NCI-H460 (cell line): ENCODE results near the gene ANHX. TPM values are rescaled to one million over a fixed set of nuclear protein-coding genes. Genes with fewer than 3 reads are reported as not detected.
"Not testable (repeated sequence)": the region's sequence is repeated elsewhere in the genome, so short reads cannot be mapped to it uniquely, and the experiment has no call there.

Experiments
- DNase-seq: peaks from one replicate; pipeline ENCODE4 v3.0.0-alpha.2; 2016; ENCODE audit warnings: low read depth; ENCODE audit errors: extremely low read depth
- polyA plus RNA-seq: library from polyadenylated mRNA; depleted of rRNA; stranded (reverse); fragments of >200 nt; gene quantifications from 2 replicates; pipeline ENCODE4 v1.2.3, GENCODE V29; 2014; cell fraction: nucleus; rRNA removed
- total RNA-seq: library from RNA; depleted of rRNA; stranded (reverse); fragments of >200 nt; shearing (Covaris generic); gene quantifications from 2 replicates; pipeline ENCODE4 v1.2.3, GENCODE V29; 2014; rRNA removed

Gene ANHX
- not detected in 2 replicates for total RNA-seq
- not detected in 2 replicates for polyA plus RNA-seq

- no peak for DNase-seq
Measured at GRCh38 chr12:133235401-133236112, at the start of gene ANHX. ANHX (minus strand) TSS chr12:133235877; CDS start chr12:133234356, 1,521 bp downstream.

- DNase-seq = not testable (repeated sequence)
Measured at GRCh38 chr12:133264668-133265067, 29.0 kb upstream of the ANHX start.

GRCh38 chr12:133264173-133264572 is 28.5 kb upstream of the ANHX start:
- DNase-seq = no peak

DNA sequence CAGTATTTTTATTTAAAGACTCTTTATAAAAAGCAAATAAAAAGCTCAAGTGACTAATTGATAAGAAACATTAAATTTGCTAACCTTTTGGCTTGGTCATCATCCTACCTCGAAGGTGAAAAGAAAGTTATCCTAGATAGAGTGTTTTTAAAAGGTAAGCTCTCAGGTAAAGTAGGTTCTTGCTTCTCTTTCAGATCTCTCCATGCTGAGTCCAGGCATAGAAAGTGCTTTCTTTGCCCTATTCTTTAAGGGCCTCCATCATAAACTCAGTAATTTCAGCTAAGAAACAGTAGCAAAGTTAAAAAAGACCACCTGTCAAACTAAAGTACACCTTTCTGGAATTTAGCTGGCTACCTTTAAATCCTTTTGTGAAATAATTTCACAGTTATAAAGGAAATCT is 20.6 kb upstream of the ANHX start:
- no peak for DNase-seq

- DNase-seq = not testable (repeated sequence)
Measured at GRCh38 chr12:133255833-133256232, 20.2 kb upstream of the ANHX start.

- no peak for DNase-seq
Measured at GRCh38 chr12:133251732-133252131, 16.1 kb upstream of the ANHX start.

- no peak for DNase-seq
Measured at GRCh38 chr12:133236556-133236955, 879 bp upstream of the ANHX start.

DNA sequence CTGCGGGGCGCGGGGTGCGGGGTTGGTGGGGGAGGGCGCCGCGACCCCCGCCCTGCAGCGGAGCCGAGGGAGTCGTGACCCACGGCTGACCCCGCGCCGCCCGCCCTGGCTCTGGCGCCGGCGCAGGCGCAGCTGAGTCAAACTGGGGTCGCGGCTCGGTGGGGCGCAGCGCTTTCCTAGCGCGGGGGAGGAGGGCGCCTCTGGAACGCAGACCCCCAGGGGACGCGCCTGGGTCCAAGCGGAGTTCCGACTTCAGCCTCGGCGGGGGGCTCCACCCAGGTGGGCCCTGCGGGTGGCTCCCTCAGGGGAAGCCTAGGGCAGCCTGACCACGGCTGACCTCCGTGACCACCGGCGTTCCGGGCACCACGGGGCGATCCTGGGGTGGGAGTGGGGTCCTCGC is 467 bp upstream of the ANHX start:
- DNase-seq = no peak

DNA sequence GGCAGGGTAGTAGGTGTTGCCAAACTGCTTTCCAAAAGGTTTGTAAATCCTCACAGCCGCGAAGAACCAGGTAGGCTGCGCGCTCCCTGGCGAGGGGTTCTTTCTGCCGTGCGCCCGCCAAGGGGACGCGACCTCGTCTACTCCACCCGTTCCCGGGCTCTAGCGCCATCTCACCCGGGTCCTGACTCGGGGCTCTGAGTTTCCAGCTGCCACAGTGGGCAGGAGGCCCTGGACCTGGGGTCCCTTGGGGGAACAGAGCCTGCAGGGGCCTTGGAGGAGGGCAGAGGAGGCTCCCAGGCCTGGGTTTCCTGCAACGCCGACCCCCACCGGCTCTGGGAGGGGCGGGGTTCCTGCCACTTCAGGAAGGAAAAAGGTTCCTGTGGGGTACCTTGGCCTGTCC is 706 bp downstream of the ANHX start:
- no peak for DNase-seq

GRCh38 chr12:133233993-133234564 is 1.6 kb downstream of the ANHX start:
- no peak for DNase-seq

- DNase-seq = no peak
Measured at GRCh38 chr12:133233006-133233405, 2.7 kb downstream of the ANHX start.

GRCh38 chr12:133231001-133231400 is 4.7 kb downstream of the ANHX start:
- DNase-seq = no peak

DNA sequence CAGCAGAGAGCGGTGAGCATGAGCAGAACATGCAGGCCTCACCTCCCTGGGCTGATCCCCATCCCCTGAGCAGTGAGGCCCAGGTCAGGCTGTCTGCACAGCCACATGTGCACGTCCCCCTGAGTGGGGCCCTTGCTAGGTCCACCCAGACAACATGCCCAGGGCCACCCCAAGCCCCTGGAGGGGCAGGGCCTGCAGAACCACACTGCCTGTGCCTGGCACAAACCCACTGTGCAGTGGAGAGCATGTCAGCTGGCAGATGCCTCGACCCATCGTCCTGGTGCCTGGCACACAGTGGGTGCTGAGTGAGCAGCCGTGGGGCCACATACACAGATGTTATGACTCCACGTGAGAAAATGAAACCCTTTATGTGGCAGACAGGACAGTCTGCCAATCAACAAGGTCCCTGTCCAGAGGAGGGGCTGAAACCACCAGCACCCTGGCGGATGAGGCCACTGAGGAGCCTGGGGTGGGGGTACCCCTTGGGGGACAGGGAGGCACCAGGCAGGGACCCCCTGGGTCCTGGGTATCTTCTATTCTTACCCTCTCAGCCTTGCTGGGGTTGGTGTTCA is 8.3 kb downstream of the ANHX start:
- DNase-seq = no peak

DNA sequence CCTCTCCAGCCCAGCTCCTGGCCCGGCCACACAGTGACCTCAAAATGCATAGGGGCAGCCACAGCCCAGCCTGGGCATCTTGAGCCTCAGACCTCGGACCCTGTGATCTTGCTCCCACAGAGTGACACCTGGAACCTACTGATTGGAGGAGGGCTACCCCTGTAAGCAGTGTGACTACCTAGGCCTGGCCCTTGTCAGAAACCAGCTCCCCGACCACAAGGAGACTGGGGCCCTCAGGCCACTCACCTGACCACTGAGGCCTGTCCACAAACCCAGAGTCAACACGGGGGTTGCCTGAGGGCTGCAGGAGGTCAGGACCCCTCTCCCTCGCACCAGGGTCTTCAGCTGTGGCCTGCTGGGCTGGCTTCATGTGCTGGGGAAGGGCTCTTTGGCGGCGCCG is 9.0 kb downstream of the ANHX start:
- DNase-seq = no peak

DNA sequence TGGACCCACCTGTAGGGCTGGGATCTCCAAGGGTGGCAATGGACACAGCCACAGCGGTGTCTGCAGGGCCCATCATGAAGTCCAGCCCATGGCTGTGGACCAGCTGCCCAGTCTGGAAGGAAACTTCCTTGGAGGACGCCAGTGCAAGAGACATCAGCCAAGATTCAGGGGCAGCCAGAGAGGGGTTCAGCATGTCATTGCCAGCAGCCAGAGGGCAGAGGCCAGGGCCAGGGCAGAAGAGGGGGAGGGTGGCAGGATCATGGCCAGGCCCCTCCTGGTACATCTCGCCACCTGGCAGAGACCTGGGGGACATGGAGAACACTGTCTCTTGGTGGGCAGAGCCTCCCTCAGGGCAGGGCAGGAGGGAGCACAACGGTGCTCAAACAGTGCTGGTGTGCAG is 10.2 kb downstream of the ANHX start:
- no peak for DNase-seq

DNA sequence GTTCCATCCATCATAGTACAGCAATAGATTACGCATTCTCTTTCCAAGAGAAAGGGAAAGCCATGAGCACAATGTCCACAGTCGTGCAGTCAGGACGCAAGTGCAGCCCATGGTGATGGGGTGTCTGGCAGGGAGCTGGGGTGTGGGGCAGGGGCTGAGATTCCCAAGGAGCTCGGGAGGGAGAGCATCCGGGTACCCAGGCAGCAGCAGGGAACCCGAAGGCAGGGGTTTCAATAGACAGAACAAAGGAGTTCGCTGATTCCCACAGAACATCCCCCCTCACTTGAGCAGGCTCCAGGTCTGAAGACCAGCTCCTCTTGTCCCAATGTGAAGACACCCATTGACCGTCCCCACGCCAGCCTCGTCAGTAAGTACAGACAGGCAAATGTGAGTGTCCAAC is 13.5 kb downstream of the ANHX start:
- DNase-seq = no peak

- no peak for DNase-seq
Measured at GRCh38 chr12:133221241-133221640, 14.4 kb downstream of the ANHX start.

DNA sequence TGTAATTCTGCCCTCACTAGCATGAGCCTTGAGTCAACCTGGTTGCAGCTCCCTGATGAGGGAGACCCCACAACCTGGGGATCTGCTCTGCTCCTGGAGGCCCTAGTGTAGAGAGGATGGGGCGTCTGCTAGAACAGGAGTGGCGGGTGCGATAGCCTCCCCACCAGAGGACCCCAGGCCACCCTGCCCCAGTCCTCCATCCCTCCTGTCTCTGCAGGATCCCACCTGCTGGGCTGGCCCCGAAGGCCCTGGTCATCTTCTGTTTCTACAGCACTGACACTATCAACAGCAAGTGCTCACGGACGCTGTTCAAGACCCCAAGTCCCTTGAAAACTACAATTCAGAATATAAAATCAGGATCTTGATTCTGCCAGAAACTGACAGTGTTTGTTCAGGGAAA is 15.2 kb downstream of the ANHX start:
- DNase-seq = no peak

GRCh38 chr12:133217219-133217618 is 18.5 kb downstream of the ANHX start:
- no peak for DNase-seq

- DNase-seq = no peak
Measured at GRCh38 chr12:133215724-133216123, 20.0 kb downstream of the ANHX start.

DNA sequence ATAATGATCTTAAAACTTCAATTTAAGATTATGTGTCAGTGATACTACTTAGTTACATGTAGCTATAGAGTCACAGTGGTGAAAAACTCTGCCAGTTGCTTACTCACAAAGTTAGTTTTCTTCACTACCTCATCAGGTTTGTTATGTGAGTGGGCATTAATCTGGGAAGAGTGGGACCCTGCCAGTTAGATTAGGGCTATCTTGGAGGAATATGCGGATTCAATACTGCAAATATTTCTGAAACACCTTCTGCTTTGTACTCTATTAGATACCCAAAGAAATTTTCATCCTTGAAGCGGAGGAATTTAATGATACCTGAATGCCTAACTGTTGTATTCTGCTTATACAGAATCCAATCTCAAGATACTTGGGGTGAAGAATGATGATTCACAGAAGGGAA is 29.3 kb downstream of the ANHX start:
- DNase-seq = no peak

DNA sequence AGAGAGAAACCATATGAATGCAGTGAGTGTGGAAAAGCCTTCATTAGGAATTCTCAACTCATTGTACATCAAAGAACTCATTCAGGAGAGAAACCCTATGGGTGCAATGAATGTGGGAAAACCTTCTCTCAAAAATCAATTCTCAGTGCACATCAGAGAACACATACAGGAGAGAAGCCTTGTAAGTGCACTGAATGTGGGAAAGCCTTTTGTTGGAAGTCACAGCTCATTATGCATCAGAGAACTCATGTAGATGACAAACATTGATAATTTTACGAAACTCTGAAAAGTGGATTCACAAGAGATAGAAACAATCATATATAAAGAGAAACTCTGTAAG is 31.4 kb downstream of the ANHX start:
- no peak for DNase-seq
